ENCODE measurements around the gene LARP6.

The LARP6 gene

GRCh38 chr15:70786996-70787395, 67.0 kb downstream of the LARP6 start:
- H3K27me3 ChIP-seq (ENCODE audit: control insufficient read depth, insufficient read depth, low read length), result no peaks in the 10 kb centered on the region
- no peaks in the 10 kb centered on the region for H3K9me3 ChIP-seq (ENCODE audit: control insufficient read depth, low read depth, low read length)
- H3K36me3 ChIP-seq (ENCODE audit: control insufficient read depth, low read depth, low read length), result no peaks in the 10 kb centered on the region
- H3K4me1 ChIP-seq (ENCODE audit: control insufficient read depth, low read depth, low read length), result no peaks in the 10 kb centered on the region
- no peak overlapping the region for H3K4me3 ChIP-seq (ENCODE audit: low read length)
- no peak overlapping the region for H3K9ac ChIP-seq (ENCODE audit: low read length)
- H3K27ac ChIP-seq (ENCODE audit: low read length), result no peak overlapping the region

- no peaks in the 10 kb centered on the region for H3K27me3 ChIP-seq (ENCODE audit: control insufficient read depth, insufficient read depth, low read length)
- no peaks in the 10 kb centered on the region for H3K36me3 ChIP-seq (ENCODE audit: control insufficient read depth, low read depth, low read length)
- H3K9ac ChIP-seq (ENCODE audit: low read length), result no peak overlapping the region
- H3K27ac ChIP-seq (ENCODE audit: low read length), result no peak overlapping the region
- no peaks in the 10 kb centered on the region for H3K9me3 ChIP-seq (ENCODE audit: control insufficient read depth, low read depth, low read length)
- H3K4me3 ChIP-seq (ENCODE audit: low read length), result no peak overlapping the region
- no peaks in the 10 kb centered on the region for H3K4me1 ChIP-seq (ENCODE audit: control insufficient read depth, low read depth, low read length)
Measured at GRCh38 chr15:70783610-70784022, 70.3 kb downstream of the LARP6 start.

GRCh38 chr15:70783041-70783440, 70.9 kb downstream of the LARP6 start:
- Histone ChIP-seq H3K9ac (ENCODE audit: low read length) (no peak overlapping the region), H3K9me3 (ENCODE audit: control insufficient read depth, low read depth, low read length) (no peaks in the 10 kb centered on the region), H3K4me1 (ENCODE audit: control insufficient read depth, low read depth, low read length) (no peaks in the 10 kb centered on the region), H3K27ac (ENCODE audit: low read length) (no peak overlapping the region), H3K36me3 (ENCODE audit: control insufficient read depth, low read depth, low read length) (no peaks in the 10 kb centered on the region), H3K4me3 (ENCODE audit: low read length) (no peak overlapping the region), H3K27me3 (ENCODE audit: control insufficient read depth, insufficient read depth, low read length) (no peaks in the 10 kb centered on the region)

GRCh38 chr15:70781236-70781635, 72.7 kb downstream of the LARP6 start:
- Histone ChIP-seq H3K4me3 (ENCODE audit: low read length) (no peak overlapping the region), H3K36me3 (ENCODE audit: control insufficient read depth, low read depth, low read length) (no peaks in the 10 kb centered on the region), H3K27me3 (ENCODE audit: control insufficient read depth, insufficient read depth, low read length) (no peaks in the 10 kb centered on the region), H3K9ac (ENCODE audit: low read length) (no peak overlapping the region), H3K27ac (ENCODE audit: low read length) (no peak overlapping the region), H3K9me3 (ENCODE audit: control insufficient read depth, low read depth, low read length) (no peaks in the 10 kb centered on the region), H3K4me1 (ENCODE audit: control insufficient read depth, low read depth, low read length) (no peaks in the 10 kb centered on the region)

Data from iPS-18a (cell line).